ENCODE results near the gene CHMP1B.

The CHMP1B gene

GRCh38 chr18:11811009-11811408 lies 40.2 kb upstream of the CHMP1B start:
- DNase-seq (ENCODE audit: low read depth in 1 of 2, low spot score in 1 of 2), result no peak
- Histone ChIP-seq H3K4me3 (replicated peaks; ENCODE audit: insufficient read depth, low read length) (no peak overlapping the region), H3K27me3 (ENCODE audit: insufficient read depth, poor library complexity, severe bottlenecking) (peaks cover 2% of the 10 kb centered on the region), H3K27ac (replicated peaks) (no peak overlapping the region)
- no peak for TF ChIP-seq SPI1 (IDR thresholded peaks at IDR 0.05; ENCODE audit: borderline replicate concordance, low read depth)
- no peak for TF ChIP-seq CTCF (IDR thresholded peaks at IDR 0.05; ENCODE audit: insufficient read depth, low read length)

- Histone ChIP-seq H3K27me3 (ENCODE audit: insufficient read depth, poor library complexity, severe bottlenecking) (peaks cover 2% of the 10 kb centered on the region), H3K27ac (replicated peaks) (no peak overlapping the region), H3K4me3 (replicated peaks; ENCODE audit: insufficient read depth, low read length) (no peak overlapping the region)
- no peak for TF ChIP-seq POLR2AphosphoS5 (IDR thresholded peaks at IDR 0.05; ENCODE audit: low read depth)
- no peak for TF ChIP-seq SPI1 (IDR thresholded peaks at IDR 0.05; ENCODE audit: borderline replicate concordance, low read depth)
- no peak for TF ChIP-seq REST (IDR thresholded peaks at IDR 0.05; ENCODE audit: insufficient replicate concordance, low read depth)
- no peak for TF ChIP-seq GABPA (IDR thresholded peaks at IDR 0.05; ENCODE audit: low read depth)
- TF ChIP-seq CTCF (IDR thresholded peaks at IDR 0.05; ENCODE audit: insufficient read depth, low read length), result no peak
- no peak for DNase-seq (ENCODE audit: low read depth in 1 of 2, low spot score in 1 of 2)
Measured at GRCh38 chr18:11817229-11817628, 34.0 kb upstream of the CHMP1B start.

- no peak for DNase-seq (ENCODE audit: low read depth in 1 of 2, low spot score in 1 of 2)
- H3K27me3 ChIP-seq (ENCODE audit: insufficient read depth, poor library complexity, severe bottlenecking), result peaks cover 2% of the 10 kb centered on the region
- no peak for TF ChIP-seq GABPA (IDR thresholded peaks at IDR 0.05; ENCODE audit: low read depth)
- no peak for TF ChIP-seq POLR2AphosphoS5 (IDR thresholded peaks at IDR 0.05; ENCODE audit: low read depth)
- no peak for TF ChIP-seq REST (IDR thresholded peaks at IDR 0.05; ENCODE audit: insufficient replicate concordance, low read depth)
- no peak for TF ChIP-seq SPI1 (IDR thresholded peaks at IDR 0.05; ENCODE audit: borderline replicate concordance, low read depth)
- TF ChIP-seq CTCF (IDR thresholded peaks at IDR 0.05; ENCODE audit: insufficient read depth, low read length), result no peak
- H3K27ac ChIP-seq (replicated peaks), result no peak overlapping the region
- no peak overlapping the region for H3K4me3 ChIP-seq (replicated peaks; ENCODE audit: insufficient read depth, low read length)
Measured at GRCh38 chr18:11818486-11819203, 32.6 kb upstream of the CHMP1B start.

GRCh38 chr18:11819938-11820337 lies 31.3 kb upstream of the CHMP1B start:
- DNase-seq (ENCODE audit: low read depth in 1 of 2, low spot score in 1 of 2), result no peak
- TF ChIP-seq GABPA (IDR thresholded peaks at IDR 0.05; ENCODE audit: low read depth), result no peak
- no peak for TF ChIP-seq CTCF (IDR thresholded peaks at IDR 0.05; ENCODE audit: insufficient read depth, low read length)
- no peak for TF ChIP-seq POLR2AphosphoS5 (IDR thresholded peaks at IDR 0.05; ENCODE audit: low read depth)
- TF ChIP-seq REST (IDR thresholded peaks at IDR 0.05; ENCODE audit: insufficient replicate concordance, low read depth), result no peak
- no peak for TF ChIP-seq SPI1 (IDR thresholded peaks at IDR 0.05; ENCODE audit: borderline replicate concordance, low read depth)
- H3K27me3 ChIP-seq (ENCODE audit: insufficient read depth, poor library complexity, severe bottlenecking), result peaks cover 2% of the 10 kb centered on the region
- no peak overlapping the region for H3K27ac ChIP-seq (replicated peaks)
- H3K4me3 ChIP-seq (replicated peaks; ENCODE audit: insufficient read depth, low read length), result no peak overlapping the region
